HepG2 (cell line): ENCODE data around the gene NFATC3. TPM values are rescaled to one million over a fixed set of nuclear protein-coding genes. Genes with fewer than 3 reads are reported as not detected.
A peak's percentile ranks its signal among the peaks of the same experiment; 100 is the strongest.

Source experiments
- CAMTA2 ChIP-seq: sonication (generic); formaldehyde crosslinking; IDR thresholded peaks from 2 replicates; pipeline ENCODE4 v1.4.0; 2020; ENCODE audit warnings: mild to moderate bottlenecking, missing genetic modification reagents, borderline replicate concordance
- CCAR2 ChIP-seq: fragments of 200-400 bp; formaldehyde crosslinking; optimal IDR thresholded peaks from 2 replicates; pipeline ENCODE3; 2018; ENCODE audit warnings: low read depth, mild to moderate bottlenecking, low read length, moderate library complexity
- ELF4 ChIP-seq: sonication (generic); formaldehyde crosslinking; IDR thresholded peaks from 2 replicates; pipeline ENCODE4 v1.5.0; 2020; ENCODE audit warnings: missing genetic modification reagents, mild to moderate bottlenecking, moderate library complexity, borderline replicate concordance
- ERF ChIP-seq: IDR thresholded peaks from 2 replicates; pipeline ENCODE4 v1.6.1; 2018; ENCODE audit warnings: missing biosample characterization, missing genetic modification reagents
- KLF13 ChIP-seq: sonication (generic); formaldehyde crosslinking; IDR thresholded peaks from 2 replicates; pipeline ENCODE4 v1.4.0; 2020; ENCODE audit warnings: mild to moderate bottlenecking, missing genetic modification reagents
- MTA3 ChIP-seq: sonication (generic); formaldehyde crosslinking; IDR thresholded peaks from 2 replicates; pipeline ENCODE4 v1.4.0; 2020; ENCODE audit warnings: missing genetic modification reagents
- MXD4 ChIP-seq: IDR thresholded peaks from 2 replicates; pipeline ENCODE4 v1.6.1; 2016; ENCODE audit warnings: mild to moderate bottlenecking, missing biosample characterization, missing genetic modification reagents
- MYNN ChIP-seq: sonication (generic); formaldehyde crosslinking; IDR thresholded peaks from 2 replicates; pipeline ENCODE4 v1.4.0; 2020; ENCODE audit warnings: mild to moderate bottlenecking, low read depth, missing genetic modification reagents
- NCOR1 ChIP-seq: fragments of 200-600 bp; sonication (generic); IDR thresholded peaks from 2 replicates; pipeline ENCODE4 v1.7.0; 2017; ENCODE audit warnings: antibody characterized with exemption, low read length, borderline replicate concordance
- RBFOX2 ChIP-seq: fragments of 200-400 bp; formaldehyde crosslinking; IDR thresholded peaks from 2 replicates; pipeline ENCODE4 v1.6.1; 2017; ENCODE audit warnings: low read depth, mild to moderate bottlenecking, low read length
- RNF2 ChIP-seq: fragments of 450-650 bp; conservative IDR thresholded peaks from 2 replicates; pipeline ENCODE4 v1.6.1; 2016; ENCODE audit warnings: low read depth
- SP5 ChIP-seq: IDR thresholded peaks from 2 replicates; pipeline ENCODE4 v1.6.1; 2016; ENCODE audit warnings: low read depth, borderline replicate concordance
- ZNF24 ChIP-seq: fragments of 450-650 bp; IDR thresholded peaks from 2 replicates; pipeline ENCODE4 v1.6.1; 2017; ENCODE audit warnings: antibody characterized with exemption, mild to moderate bottlenecking
- ZNF260 ChIP-seq: sonication (generic); formaldehyde crosslinking; IDR thresholded peaks from 2 replicates; pipeline ENCODE4 v1.4.0; 2020; ENCODE audit warnings: missing genetic modification reagents, low read depth, mild to moderate bottlenecking, borderline replicate concordance
- ZNF672 ChIP-seq: sonication (generic); formaldehyde crosslinking; IDR thresholded peaks from 2 replicates; pipeline ENCODE4 v1.8.1; 2022; ENCODE audit warnings: missing genetic modification reagents
- ZNF790 ChIP-seq: sonication (generic); formaldehyde crosslinking; IDR thresholded peaks from 2 replicates; pipeline ENCODE4 v1.8.0; 2022; ENCODE audit warnings: missing genetic modification reagents, mild to moderate bottlenecking, borderline replicate concordance
- ZNF83 ChIP-seq: sonication (generic); formaldehyde crosslinking; IDR thresholded peaks from 2 replicates; pipeline ENCODE4 v1.4.0; 2020; ENCODE audit warnings: missing genetic modification reagents, mild to moderate bottlenecking, borderline replicate concordance
- ZNF879 ChIP-seq: sonication (generic); formaldehyde crosslinking; IDR thresholded peaks from 2 replicates; pipeline ENCODE4 v1.8.1; 2023; ENCODE audit warnings: missing genetic modification reagents
- polyA plus RNA-seq, 8 experiments: library from polyadenylated mRNA; depleted of rRNA in 3 of 8; stranded (reverse) in 7 of 8; unstranded in 1 of 8; fragments of >200 nt; fragmentation: Illumina TruSeq in 4 of 8; extraction: Trizol in 4 of 8; gene quantifications; 2 replicates each; pipeline versions ENCODE4 v1.2.1 to v1.2.3, GENCODE V29; 2011 to 2016; ENCODE audit warnings: low read depth in 4 of 8, missing spikeins in 1 of 8, mixed read lengths in 1 of 8; ENCODE audit not compliant: insufficient read depth in 1 of 8
- total RNA-seq, 5 experiments: library from RNA; depleted of rRNA; stranded (reverse); fragments of >200 nt; fragmentation: Illumina TruSeq; extraction: Trizol; gene quantifications; 2 replicates each; pipeline ENCODE4 v1.2.3, GENCODE V29; 2016; ENCODE audit warnings: low read depth in 1 of 5
- TF ChIP-seq, protein P1 (sequence below): sonication (generic); formaldehyde crosslinking; IDR thresholded peaks from 2 replicates; pipeline ENCODE4 v1.8.1; 2023; ENCODE audit warnings: mild to moderate bottlenecking, missing genetic modification reagents, borderline replicate concordance
- TF ChIP-seq, protein P2 (sequence below): sonication (generic); formaldehyde crosslinking; conservative IDR thresholded peaks from 2 replicates; pipeline ENCODE4 v1.4.0; 2020; ENCODE audit warnings: missing genetic modification reagents
- TF ChIP-seq, protein P3 (sequence below): sonication (generic); formaldehyde crosslinking; IDR thresholded peaks from 2 replicates; pipeline ENCODE4 v1.8.0; 2022; ENCODE audit warnings: mild to moderate bottlenecking, missing genetic modification reagents; ENCODE audit not compliant: insufficient replicate concordance
- TF ChIP-seq, protein P4 (sequence below): sonication (generic); formaldehyde crosslinking; IDR thresholded peaks from 2 replicates; pipeline ENCODE4 v1.5.1; 2020; ENCODE audit warnings: mild to moderate bottlenecking, missing genetic modification reagents

NFATC3 gene
- total and polyA plus RNA-seq, 2 of the 13 experiments (the other 11 are each of a cell fraction or from before 2014, with no cell fraction given), result 52.6 to 62.7 TPM

DNA sequence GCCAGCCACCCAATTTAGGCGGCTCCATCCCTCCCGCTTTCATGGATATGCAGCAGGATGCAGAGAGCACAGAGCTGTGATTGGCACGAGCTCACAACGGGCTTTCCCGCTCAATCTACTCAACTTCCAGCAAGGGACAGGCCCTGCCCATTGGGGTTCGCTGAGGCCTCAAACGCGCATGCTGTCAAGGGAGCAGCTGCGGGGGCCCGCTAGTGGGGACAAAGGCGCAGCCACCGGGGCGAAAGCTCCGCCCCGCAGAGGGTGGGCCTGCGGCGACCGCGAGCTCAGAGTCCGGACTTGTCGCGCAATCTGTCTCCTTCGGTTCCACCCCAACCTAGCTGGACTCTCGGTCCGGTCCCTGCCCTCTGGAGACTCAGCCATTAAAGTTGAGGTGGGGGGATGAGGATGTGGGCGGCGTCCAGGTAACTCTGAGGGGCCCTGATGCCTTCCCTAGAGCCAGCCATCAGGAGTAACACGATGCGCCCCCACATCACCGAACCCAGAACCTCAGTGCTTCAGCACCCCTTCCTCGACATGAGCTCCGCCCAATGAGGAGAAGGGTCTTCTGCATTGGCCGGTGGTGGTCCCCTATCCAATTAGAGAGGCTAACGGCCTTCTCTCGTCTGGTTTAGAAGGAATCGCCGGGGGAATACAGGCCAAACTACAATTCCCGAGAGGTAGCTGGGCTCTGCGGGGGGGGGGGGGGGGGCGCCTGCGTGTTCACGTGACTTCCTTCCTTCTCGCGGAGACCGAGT is 489 bp upstream of the NFATC3 start (continued):
- TF ChIP-seq, protein P1, sequence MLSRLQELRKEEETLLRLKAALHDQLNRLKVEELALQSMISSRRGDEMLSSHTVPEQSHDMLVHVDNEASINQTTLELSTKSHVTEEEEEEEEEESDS, result peak; percentile 25; the same call in 1 of the 2 replicates
- TF ChIP-seq, protein P2, sequence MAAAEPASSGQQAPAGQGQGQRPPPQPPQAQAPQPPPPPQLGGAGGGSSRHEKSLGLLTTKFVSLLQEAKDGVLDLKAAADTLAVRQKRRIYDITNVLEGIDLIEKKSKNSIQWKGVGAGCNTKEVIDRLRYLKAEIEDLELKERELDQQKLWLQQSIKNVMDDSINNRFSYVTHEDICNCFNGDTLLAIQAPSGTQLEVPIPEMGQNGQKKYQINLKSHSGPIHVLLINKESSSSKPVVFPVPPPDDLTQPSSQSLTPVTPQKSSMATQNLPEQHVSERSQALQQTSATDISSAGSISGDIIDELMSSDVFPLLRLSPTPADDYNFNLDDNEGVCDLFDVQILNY (CRISPR knock-in tag), result peak; percentile 58; the same call in 1 of the 2 replicates
- TF ChIP-seq, protein P3, sequence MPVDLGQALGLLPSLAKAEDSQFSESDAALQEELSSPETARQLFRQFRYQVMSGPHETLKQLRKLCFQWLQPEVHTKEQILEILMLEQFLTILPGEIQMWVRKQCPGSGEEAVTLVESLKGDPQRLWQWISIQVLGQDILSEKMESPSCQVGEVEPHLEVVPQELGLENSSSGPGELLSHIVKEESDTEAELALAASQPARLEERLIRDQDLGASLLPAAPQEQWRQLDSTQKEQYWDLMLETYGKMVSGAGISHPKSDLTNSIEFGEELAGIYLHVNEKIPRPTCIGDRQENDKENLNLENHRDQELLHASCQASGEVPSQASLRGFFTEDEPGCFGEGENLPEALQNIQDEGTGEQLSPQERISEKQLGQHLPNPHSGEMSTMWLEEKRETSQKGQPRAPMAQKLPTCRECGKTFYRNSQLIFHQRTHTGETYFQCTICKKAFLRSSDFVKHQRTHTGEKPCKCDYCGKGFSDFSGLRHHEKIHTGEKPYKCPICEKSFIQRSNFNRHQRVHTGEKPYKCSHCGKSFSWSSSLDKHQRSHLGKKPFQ (CRISPR knock-in tag), result peak; percentile 93
- peak; percentile 95 for TF ChIP-seq SP5 (CRISPR knock-in tag)
- TF ChIP-seq NCOR1, result peak; percentile 97
- peak; percentile 95 for TF ChIP-seq MXD4 (CRISPR knock-in tag)
- TF ChIP-seq ZNF790, result 0 out of 2 replicates have a peak, but pooled peaks have one; percentile 79
- TF ChIP-seq ZNF260 (CRISPR knock-in tag), result peak; percentile 95; the same call in 1 of the 2 replicates
- peak; percentile 71; the same call in 1 of the 2 replicates for TF ChIP-seq ZNF83 (CRISPR knock-in tag)
- TF ChIP-seq ELF4 (CRISPR knock-in tag), result peak; percentile 82
- 0 out of 2 replicates have a peak, but pooled peaks have one; percentile 19 for TF ChIP-seq ZNF24
- TF ChIP-seq, protein P4, sequence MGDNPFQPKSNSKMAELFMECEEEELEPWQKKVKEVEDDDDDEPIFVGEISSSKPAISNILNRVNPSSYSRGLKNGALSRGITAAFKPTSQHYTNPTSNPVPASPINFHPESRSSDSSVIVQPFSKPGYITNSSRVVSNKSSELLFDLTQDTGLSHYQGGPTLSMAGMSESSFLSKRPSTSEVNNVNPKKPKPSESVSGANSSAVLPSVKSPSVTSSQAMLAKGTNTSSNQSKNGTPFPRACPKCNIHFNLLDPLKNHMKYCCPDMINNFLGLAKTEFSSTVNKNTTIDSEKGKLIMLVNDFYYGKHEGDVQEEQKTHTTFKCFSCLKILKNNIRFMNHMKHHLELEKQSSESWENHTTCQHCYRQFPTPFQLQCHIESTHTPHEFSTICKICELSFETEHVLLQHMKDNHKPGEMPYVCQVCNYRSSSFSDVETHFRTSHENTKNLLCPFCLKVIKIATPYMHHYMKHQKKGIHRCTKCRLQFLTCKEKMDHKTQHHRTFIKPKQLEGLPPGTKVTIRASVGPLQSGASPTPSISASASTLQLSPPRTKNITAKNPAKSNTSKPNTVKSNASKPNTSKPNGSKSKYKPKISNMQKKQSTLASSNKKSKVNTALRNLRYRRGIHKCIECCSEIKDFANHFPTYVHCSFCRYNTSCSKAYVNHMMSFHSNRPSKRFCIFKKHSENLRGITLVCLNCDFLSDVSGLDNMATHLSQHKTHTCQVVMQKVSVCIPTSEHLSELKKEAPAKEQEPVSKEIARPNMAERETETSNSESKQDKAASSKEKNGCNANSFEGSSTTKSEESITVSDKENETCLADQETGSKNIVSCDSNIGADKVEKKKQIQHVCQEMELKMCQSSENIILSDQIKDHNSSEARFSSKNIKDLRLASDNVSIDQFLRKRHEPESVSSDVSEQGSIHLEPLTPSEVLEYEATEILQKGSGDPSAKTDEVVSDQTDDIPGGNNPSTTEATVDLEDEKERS, result peak; percentile 95
- TF ChIP-seq CAMTA2 (CRISPR knock-in tag), result no peak
- TF ChIP-seq CCAR2, result peak; percentile 16
- peak; percentile 90; the same call in 1 of the 2 replicates for TF ChIP-seq ZNF879
- no peak for TF ChIP-seq MTA3 (CRISPR knock-in tag)
- peak; percentile 98 for TF ChIP-seq RNF2
- peak; percentile 93 for TF ChIP-seq RBFOX2
- TF ChIP-seq MYNN (CRISPR knock-in tag), result no peak; the same call in 1 of the 2 replicates
- peak; percentile 83; the same call in 1 of the 2 replicates for TF ChIP-seq KLF13 (CRISPR knock-in tag)
- peak; percentile 99 for TF ChIP-seq ERF (CRISPR knock-in tag)
- no peak; the same call in 1 of the 2 replicates for TF ChIP-seq ZNF672
